ENCODE measurements around the gene PKN3. TPM values are rescaled to one million over a fixed set of nuclear protein-coding genes. Genes with fewer than 3 reads are reported as not detected.

The PKN3 gene
- total and polyA plus RNA-seq, 9 of the 15 experiments (the other 6 are each of a cell fraction or from before 2014, with no cell fraction given), result 0.82 to 49.2 (median 19.7) TPM

DNA sequence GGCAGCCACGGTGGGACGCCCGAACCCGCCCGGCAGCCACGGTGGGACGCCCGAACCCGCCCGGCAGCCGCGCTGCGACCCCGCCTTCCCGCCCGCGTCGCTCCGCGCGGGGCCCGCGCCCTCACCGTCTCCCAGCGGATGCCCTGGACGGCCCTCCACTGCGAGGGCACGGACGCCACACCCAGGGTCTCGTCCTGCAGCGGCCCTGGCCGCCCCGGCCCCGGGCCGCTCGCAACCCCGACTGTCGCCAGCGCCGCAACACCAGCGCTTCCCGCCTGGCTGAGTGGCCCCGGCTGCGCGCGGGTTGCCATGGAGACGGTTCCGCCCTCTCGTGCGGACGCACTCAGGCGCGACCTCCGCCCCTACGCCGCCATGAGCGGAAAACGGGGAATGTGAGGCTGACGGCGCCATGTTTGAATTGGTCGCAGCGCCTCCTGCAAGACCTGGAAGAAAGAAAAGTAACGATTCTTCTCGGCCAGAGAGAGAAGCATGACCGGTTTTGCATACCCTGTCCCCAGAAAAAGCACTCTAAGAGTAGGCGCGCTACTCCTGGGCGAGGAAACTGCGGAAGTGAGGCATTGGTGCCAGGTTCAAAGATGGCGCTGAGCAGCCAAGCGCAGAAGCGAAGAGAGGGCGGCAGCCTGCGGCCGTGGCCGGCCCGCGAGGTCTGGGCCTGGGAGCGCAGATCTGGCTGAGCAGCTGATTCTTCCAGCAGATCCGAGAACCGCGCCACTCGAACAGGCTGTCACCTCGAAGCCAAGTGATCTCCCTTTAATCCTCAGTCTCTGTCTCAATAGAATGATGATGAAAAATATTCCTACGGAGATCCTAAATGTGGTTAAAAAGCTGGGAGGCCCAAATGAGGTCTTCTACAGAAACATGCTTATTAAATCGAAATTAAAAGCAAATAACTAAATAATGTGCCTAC, 45.6 kb upstream of the PKN3 start, which contains the start of gene DYNC2I2 (continued):
- TF ChIP-seq MYNN (IDR thresholded peaks at IDR 0.05) (no peak; the same call in 1 of the 2 replicates), MYNN (CRISPR knock-in tag; IDR thresholded peaks at IDR 0.05) (no peak), HES1 (IDR thresholded peaks at IDR 0.05; ENCODE audit: low read depth) (peak; percentile 52; the same call in 1 of the 2 replicates), ZNF133 (CRISPR knock-in tag; IDR thresholded peaks at IDR 0.05) (0 out of 2 replicates have a peak, but pooled peaks have one; percentile 46), KLF13 (tag; IDR thresholded peaks at IDR 0.05; ENCODE audit: borderline replicate concordance, low read depth) (peak; percentile 99), CCAR2 (IDR thresholded peaks at IDR 0.05; ENCODE audit: low read depth, low read length) (no peak), NRF1 (conservative IDR thresholded peaks at IDR 0.05 in 1 of 2, IDR thresholded peaks at IDR 0.05 in 1 of 2) (peak; percentile 84 to 88), FIP1L1 (IDR thresholded peaks at IDR 0.05; ENCODE audit: low read depth, low read length, poor library complexity, severe bottlenecking) (peak; percentile 95), ZNF316 (IDR thresholded peaks at IDR 0.05) (no peak), FOXK2 (conservative IDR thresholded peaks at IDR 0.05 in 1 of 2, IDR thresholded peaks at IDR 0.05 in 1 of 2; ENCODE audit: low read depth in 2 of 2) (peak; percentile 68 to 69)
- TF ChIP-seq, protein P1, sequence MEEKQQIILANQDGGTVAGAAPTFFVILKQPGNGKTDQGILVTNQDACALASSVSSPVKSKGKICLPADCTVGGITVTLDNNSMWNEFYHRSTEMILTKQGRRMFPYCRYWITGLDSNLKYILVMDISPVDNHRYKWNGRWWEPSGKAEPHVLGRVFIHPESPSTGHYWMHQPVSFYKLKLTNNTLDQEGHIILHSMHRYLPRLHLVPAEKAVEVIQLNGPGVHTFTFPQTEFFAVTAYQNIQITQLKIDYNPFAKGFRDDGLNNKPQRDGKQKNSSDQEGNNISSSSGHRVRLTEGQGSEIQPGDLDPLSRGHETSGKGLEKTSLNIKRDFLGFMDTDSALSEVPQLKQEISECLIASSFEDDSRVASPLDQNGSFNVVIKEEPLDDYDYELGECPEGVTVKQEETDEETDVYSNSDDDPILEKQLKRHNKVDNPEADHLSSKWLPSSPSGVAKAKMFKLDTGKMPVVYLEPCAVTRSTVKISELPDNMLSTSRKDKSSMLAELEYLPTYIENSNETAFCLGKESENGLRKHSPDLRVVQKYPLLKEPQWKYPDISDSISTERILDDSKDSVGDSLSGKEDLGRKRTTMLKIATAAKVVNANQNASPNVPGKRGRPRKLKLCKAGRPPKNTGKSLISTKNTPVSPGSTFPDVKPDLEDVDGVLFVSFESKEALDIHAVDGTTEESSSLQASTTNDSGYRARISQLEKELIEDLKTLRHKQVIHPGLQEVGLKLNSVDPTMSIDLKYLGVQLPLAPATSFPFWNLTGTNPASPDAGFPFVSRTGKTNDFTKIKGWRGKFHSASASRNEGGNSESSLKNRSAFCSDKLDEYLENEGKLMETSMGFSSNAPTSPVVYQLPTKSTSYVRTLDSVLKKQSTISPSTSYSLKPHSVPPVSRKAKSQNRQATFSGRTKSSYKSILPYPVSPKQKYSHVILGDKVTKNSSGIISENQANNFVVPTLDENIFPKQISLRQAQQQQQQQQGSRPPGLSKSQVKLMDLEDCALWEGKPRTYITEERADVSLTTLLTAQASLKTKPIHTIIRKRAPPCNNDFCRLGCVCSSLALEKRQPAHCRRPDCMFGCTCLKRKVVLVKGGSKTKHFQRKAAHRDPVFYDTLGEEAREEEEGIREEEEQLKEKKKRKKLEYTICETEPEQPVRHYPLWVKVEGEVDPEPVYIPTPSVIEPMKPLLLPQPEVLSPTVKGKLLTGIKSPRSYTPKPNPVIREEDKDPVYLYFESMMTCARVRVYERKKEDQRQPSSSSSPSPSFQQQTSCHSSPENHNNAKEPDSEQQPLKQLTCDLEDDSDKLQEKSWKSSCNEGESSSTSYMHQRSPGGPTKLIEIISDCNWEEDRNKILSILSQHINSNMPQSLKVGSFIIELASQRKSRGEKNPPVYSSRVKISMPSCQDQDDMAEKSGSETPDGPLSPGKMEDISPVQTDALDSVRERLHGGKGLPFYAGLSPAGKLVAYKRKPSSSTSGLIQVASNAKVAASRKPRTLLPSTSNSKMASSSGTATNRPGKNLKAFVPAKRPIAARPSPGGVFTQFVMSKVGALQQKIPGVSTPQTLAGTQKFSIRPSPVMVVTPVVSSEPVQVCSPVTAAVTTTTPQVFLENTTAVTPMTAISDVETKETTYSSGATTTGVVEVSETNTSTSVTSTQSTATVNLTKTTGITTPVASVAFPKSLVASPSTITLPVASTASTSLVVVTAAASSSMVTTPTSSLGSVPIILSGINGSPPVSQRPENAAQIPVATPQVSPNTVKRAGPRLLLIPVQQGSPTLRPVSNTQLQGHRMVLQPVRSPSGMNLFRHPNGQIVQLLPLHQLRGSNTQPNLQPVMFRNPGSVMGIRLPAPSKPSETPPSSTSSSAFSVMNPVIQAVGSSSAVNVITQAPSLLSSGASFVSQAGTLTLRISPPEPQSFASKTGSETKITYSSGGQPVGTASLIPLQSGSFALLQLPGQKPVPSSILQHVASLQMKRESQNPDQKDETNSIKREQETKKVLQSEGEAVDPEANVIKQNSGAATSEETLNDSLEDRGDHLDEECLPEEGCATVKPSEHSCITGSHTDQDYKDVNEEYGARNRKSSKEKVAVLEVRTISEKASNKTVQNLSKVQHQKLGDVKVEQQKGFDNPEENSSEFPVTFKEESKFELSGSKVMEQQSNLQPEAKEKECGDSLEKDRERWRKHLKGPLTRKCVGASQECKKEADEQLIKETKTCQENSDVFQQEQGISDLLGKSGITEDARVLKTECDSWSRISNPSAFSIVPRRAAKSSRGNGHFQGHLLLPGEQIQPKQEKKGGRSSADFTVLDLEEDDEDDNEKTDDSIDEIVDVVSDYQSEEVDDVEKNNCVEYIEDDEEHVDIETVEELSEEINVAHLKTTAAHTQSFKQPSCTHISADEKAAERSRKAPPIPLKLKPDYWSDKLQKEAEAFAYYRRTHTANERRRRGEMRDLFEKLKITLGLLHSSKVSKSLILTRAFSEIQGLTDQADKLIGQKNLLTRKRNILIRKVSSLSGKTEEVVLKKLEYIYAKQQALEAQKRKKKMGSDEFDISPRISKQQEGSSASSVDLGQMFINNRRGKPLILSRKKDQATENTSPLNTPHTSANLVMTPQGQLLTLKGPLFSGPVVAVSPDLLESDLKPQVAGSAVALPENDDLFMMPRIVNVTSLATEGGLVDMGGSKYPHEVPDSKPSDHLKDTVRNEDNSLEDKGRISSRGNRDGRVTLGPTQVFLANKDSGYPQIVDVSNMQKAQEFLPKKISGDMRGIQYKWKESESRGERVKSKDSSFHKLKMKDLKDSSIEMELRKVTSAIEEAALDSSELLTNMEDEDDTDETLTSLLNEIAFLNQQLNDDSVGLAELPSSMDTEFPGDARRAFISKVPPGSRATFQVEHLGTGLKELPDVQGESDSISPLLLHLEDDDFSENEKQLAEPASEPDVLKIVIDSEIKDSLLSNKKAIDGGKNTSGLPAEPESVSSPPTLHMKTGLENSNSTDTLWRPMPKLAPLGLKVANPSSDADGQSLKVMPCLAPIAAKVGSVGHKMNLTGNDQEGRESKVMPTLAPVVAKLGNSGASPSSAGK (IDR thresholded peaks at IDR 0.05), result no peak

All from K562 (cell line).